Transverse colon (tissue), 4 donors: Measurements from ENCODE around the gene AP4B1. TPM values are rescaled to one million over a fixed set of nuclear protein-coding genes. Genes with fewer than 3 reads are reported as not detected.
"Not testable (repeated sequence)": the region's sequence is repeated elsewhere in the genome, so short reads cannot be mapped to it uniquely, and the experiment has no call there.

Experiments
- DNase-seq: peaks from one replicate; pipeline ENCODE4 v3.0.0-alpha.2; 2019
- H3K27ac ChIP-seq, 4 donors: fragments of 200-600 bp; sonication (generic); 2 replicates each; pipeline ENCODE4 v1.5.1; 2016 to 2018; ENCODE audit warnings: inconsistent platforms in 4 of 4
- H3K27me3 ChIP-seq: fragments of 200-600 bp; sonication (generic); 2 replicates; pipeline ENCODE4 v1.5.1; 2017; ENCODE audit warnings: inconsistent platforms
- H3K36me3 ChIP-seq, 4 donors: fragments of 200-600 bp; sonication (generic); 2 replicates each; pipeline ENCODE4 v1.5.1; 2017 to 2019; ENCODE audit warnings: inconsistent platforms in 4 of 4
- H3K4me1 ChIP-seq, 4 donors: fragments of 200-600 bp; sonication (generic); 2 replicates each; pipeline ENCODE4 v1.5.1; 2017 to 2020; ENCODE audit warnings: inconsistent platforms in 4 of 4
- H3K4me3 ChIP-seq, 4 donors: fragments of 200-600 bp; sonication (generic); 1 replicate in 1 of 4; 2 replicates in 3 of 4; pipeline versions ENCODE4 v1.5.1 to v1.6.1; 2017 to 2019; ENCODE audit warnings: inconsistent platforms in 4 of 4
- H3K9me3 ChIP-seq, 2 donors: fragments of 200-600 bp; sonication (generic); 2 replicates each; pipeline ENCODE4 v1.5.1; 2017 to 2019; ENCODE audit warnings: inconsistent platforms in 2 of 2
- EP300 ChIP-seq: sonication (generic); formaldehyde crosslinking; IDR thresholded peaks from one replicate; pipeline ENCODE4 v1.6.1; 2017; ENCODE audit warnings: antibody characterized with exemption, low read depth
- POLR2A ChIP-seq: fragments of 450-650 bp; IDR thresholded peaks from one replicate; pipeline ENCODE4 v1.6.1; 2016; ENCODE audit warnings: antibody characterized with exemption, mild to moderate bottlenecking, moderate library complexity
- POLR2AphosphoS5 ChIP-seq, 3 donors: sonication (generic); formaldehyde crosslinking; IDR thresholded peaks; one replicate each; pipeline ENCODE4 v1.6.1; 2016; ENCODE audit warnings: antibody characterized with exemption in 3 of 3
- WGBS, 2 donors: methylation state at CpG; one replicate each; pipeline ENCODE4 v1.1.5; 2018; ENCODE audit warnings: low coverage in 1 of 2; 5-methylcytosine and 5-hydroxymethylcytosine counted together
- in situ Hi-C, 4 donors: fragments of 200-750 bp; cut with MboI; loops; one replicate each; pipeline versions ENCODE4 v1.15.0 to v1.15.1; 2017; ENCODE audit warnings: low sequenced_read_pairs in 3 of 4, low pct_ligation_motif_present in 1 of 4, low pct_unique_long_range_greater_than_20kb in 1 of 4
- intact Hi-C: fragments of 100-400 bp; cut with DNase I; formaldehyde crosslinking; loops from one replicate; pipeline ENCODE4 v1.15.1; 2023; ENCODE audit warnings: low total_unique reads
- total RNA-seq, 4 donors: library from RNA; depleted of rRNA; stranded (reverse); fragments of >200 nt; gene quantifications; one replicate each; pipeline ENCODE4 v1.1.0, GENCODE V29; 2016
- TF ChIP-seq, protein P1 (sequence below), 5 experiments: fragments of 200-600 bp in 3 of 5; fragments of 450-650 bp in 2 of 5; sonication (generic) in 3 of 5; IDR thresholded peaks; 1 replicate in 2 of 5; 2 replicates in 3 of 5; pipeline ENCODE4 v1.5.1; 2016 to 2017; ENCODE audit warnings: antibody characterized with exemption in 5 of 5, inconsistent platforms in 3 of 5, mild to moderate bottlenecking in 2 of 5, moderate library complexity in 1 of 5

The AP4B1 gene
- total RNA-seq, 4 donors from 2014 or later: 7.2 to 37.2 (median 16.5) TPM

- DNase-seq: no peak
- no peaks in the 10 kb centered on the region for H3K27me3 ChIP-seq
- TF ChIP-seq, protein P1, sequence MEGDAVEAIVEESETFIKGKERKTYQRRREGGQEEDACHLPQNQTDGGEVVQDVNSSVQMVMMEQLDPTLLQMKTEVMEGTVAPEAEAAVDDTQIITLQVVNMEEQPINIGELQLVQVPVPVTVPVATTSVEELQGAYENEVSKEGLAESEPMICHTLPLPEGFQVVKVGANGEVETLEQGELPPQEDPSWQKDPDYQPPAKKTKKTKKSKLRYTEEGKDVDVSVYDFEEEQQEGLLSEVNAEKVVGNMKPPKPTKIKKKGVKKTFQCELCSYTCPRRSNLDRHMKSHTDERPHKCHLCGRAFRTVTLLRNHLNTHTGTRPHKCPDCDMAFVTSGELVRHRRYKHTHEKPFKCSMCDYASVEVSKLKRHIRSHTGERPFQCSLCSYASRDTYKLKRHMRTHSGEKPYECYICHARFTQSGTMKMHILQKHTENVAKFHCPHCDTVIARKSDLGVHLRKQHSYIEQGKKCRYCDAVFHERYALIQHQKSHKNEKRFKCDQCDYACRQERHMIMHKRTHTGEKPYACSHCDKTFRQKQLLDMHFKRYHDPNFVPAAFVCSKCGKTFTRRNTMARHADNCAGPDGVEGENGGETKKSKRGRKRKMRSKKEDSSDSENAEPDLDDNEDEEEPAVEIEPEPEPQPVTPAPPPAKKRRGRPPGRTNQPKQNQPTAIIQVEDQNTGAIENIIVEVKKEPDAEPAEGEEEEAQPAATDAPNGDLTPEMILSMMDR (IDR thresholded peaks at IDR 0.05): no peak
- no peak for TF ChIP-seq POLR2AphosphoS5 (IDR thresholded peaks at IDR 0.05)
- TF ChIP-seq EP300: no peak
- TF ChIP-seq POLR2A: no peak
- in situ Hi-C loops: no loop called here
- H3K4me1 ChIP-seq: peaks cover 0 to 15% (median 0%) of the 10 kb centered on the region in 4 donors
- no peaks in the 10 kb centered on the region for H3K9me3 ChIP-seq
- no peak overlapping the region for H3K4me3 ChIP-seq
- H3K36me3 ChIP-seq: no peaks in the 10 kb centered on the region
- 67 to 76% methylated on average over 3 to 4 of the region's 4 CpGs for WGBS, 2 donors
- intact Hi-C loops: no loop called here
- no peak overlapping the region for H3K27ac ChIP-seq
These were observed 48.8 kb downstream of the AP4B1 start for GRCh38 chr1:113855630-113856400.

DNA sequence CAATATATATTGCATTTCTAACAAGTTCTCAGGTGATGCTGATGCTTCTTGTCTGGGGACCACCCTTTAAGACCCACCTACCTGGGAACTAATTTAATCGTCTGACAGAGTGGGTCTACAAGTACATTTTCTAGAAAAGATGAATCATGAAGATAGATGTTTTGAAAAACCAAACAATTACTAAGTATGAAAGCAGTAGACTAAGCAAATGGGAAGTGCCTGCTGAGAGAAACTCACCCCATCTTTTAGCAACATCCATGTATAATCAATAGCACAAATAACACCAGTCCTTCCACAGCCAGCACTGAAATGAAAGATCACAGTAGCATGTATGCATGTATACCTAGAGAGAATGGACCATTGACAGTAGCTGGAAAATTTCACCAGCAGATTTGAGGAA, 50.4 kb downstream of the AP4B1 start:
- 47% methylated on average over 1 of the region's 1 CpG; no CpG with 5 or more reads in 1 of the 2 donors for WGBS, 2 donors
- no peak for TF ChIP-seq EP300
- no peak for TF ChIP-seq POLR2A
- TF ChIP-seq, protein P1 (IDR thresholded peaks at IDR 0.05): no peak
- TF ChIP-seq POLR2AphosphoS5 (IDR thresholded peaks at IDR 0.05): no peak
- in situ Hi-C loops: no loop called here

GRCh38 chr1:113852694-113853093, 51.9 kb downstream of the AP4B1 start:
- H3K4me1 ChIP-seq, H3K9me3 ChIP-seq, DNase-seq, intact Hi-C loops, in situ Hi-C loops, H3K27ac ChIP-seq, H3K36me3 ChIP-seq, H3K27me3 ChIP-seq, H3K4me3 ChIP-seq: not testable (repeated sequence)
- 80 to 87% methylated on average over 1 to 6 of the region's 6 CpGs for WGBS, 2 donors

More for the DNA sequence above, 50.4 kb downstream of the AP4B1 start:
- peaks cover 0 to 5% (median 0%) of the 10 kb centered on the region in 4 donors for H3K4me1 ChIP-seq
- no peaks in the 10 kb centered on the region for H3K27me3 ChIP-seq
- no peaks in the 10 kb centered on the region for H3K9me3 ChIP-seq
- intact Hi-C loops: no loop called here
- no peaks in the 10 kb centered on the region for H3K36me3 ChIP-seq
- no peak overlapping the region for H3K27ac ChIP-seq
- DNase-seq: no peak
- no peak overlapping the region for H3K4me3 ChIP-seq

GRCh38 chr1:113850127-113850796, 54.3 kb downstream of the AP4B1 start:
- in situ Hi-C loops: no loop called here
- 76 to 79% methylated on average over 2 to 3 of the region's 3 CpGs for WGBS, 2 donors
- intact Hi-C loops: no loop called here
- H3K36me3 ChIP-seq: no peaks in the 10 kb centered on the region
- TF ChIP-seq EP300: no peak
- TF ChIP-seq POLR2AphosphoS5 (IDR thresholded peaks at IDR 0.05): no peak
- TF ChIP-seq POLR2A: no peak
- TF ChIP-seq, protein P1 (IDR thresholded peaks at IDR 0.05): no peak
- no peaks in the 10 kb centered on the region for H3K4me1 ChIP-seq
- H3K27ac ChIP-seq: no peak overlapping the region
- H3K4me3 ChIP-seq: no peak overlapping the region
- peaks cover 3 to 5% of the 10 kb centered on the region in 2 donors for H3K9me3 ChIP-seq
- no peak for DNase-seq
- H3K27me3 ChIP-seq: no peaks in the 10 kb centered on the region
